HG02678 (cell line): ENCODE measurements around the gene N4BP3.
"Not testable (repeated sequence)": the region's sequence is repeated elsewhere in the genome, so short reads cannot be mapped to it uniquely, and the experiment has no call there.

ENCODE experiments used
- ATAC-seq: cut with Tn5 transposase; IDR thresholded peaks from one replicate; pipeline ENCODE4 v1.9.1; 2021; ENCODE audit warnings: mild to moderate bottlenecking, moderate library complexity; ENCODE audit not compliant: unreplicated experiment

N4BP3 gene

GRCh38 chr5:178121391-178122276 is 8.3 kb downstream of the N4BP3 start:
- ATAC-seq = peak; percentile 8

GRCh38 chr5:178122346-178122745 is 9.0 kb downstream of the N4BP3 start:
- no peak for ATAC-seq

GRCh38 chr5:178123094-178123965 is 10.0 kb downstream of the N4BP3 start:
- ATAC-seq = no peak

GRCh38 chr5:178123966-178124925 is 10.9 kb downstream of the N4BP3 start:
- ATAC-seq = no peak

- ATAC-seq = no peak
Observed at GRCh38 chr5:178125253-178125906, 12.0 kb downstream of the N4BP3 start.

GRCh38 chr5:178126556-178126955 is 13.2 kb downstream of the N4BP3 start:
- ATAC-seq = no peak

GRCh38 chr5:178127300-178128009 is 14.1 kb downstream of the N4BP3 start:
- ATAC-seq = not testable (repeated sequence)

GRCh38 chr5:178129296-178129695 is 16.0 kb downstream of the N4BP3 start:
- ATAC-seq = no peak

- not testable (repeated sequence) for ATAC-seq
Observed at GRCh38 chr5:178130234-178130575, 16.9 kb downstream of the N4BP3 start.

GRCh38 chr5:178130576-178131445 is 17.5 kb downstream of the N4BP3 start, which contains the start of gene RMND5B:
Gene RMND5B (plus strand): TSS chr5:178131014. CDS start chr5:178138120, 7,106 bp downstream.
- peak; percentile 90 for ATAC-seq

GRCh38 chr5:178131446-178131996 is 18.2 kb downstream of the N4BP3 start:
- no peak for ATAC-seq

GRCh38 chr5:178136990-178137389 is 23.7 kb downstream of the N4BP3 start:
- no peak for ATAC-seq

GRCh38 chr5:178137991-178138390 is 24.7 kb downstream of the N4BP3 start:
- ATAC-seq = no peak

- ATAC-seq = no peak
Observed at GRCh38 chr5:178141550-178141949, 28.2 kb downstream of the N4BP3 start.

- ATAC-seq = no peak
Observed at GRCh38 chr5:178142642-178143041, 29.3 kb downstream of the N4BP3 start.

- ATAC-seq = no peak
Observed at GRCh38 chr5:178143246-178143645, 29.9 kb downstream of the N4BP3 start.

GRCh38 chr5:178143901-178144300 is 30.6 kb downstream of the N4BP3 start:
- no peak for ATAC-seq
